Progenitor cell of endocrine pancreas (in vitro differentiated cells): ENCODE data around the gene RAD51B. TPM values are rescaled to one million over a fixed set of nuclear protein-coding genes. Genes with fewer than 3 reads are reported as not detected.
A peak's percentile ranks its signal among the peaks of the same experiment; 100 is the strongest.

Experiments used
- DNase-seq: peaks from one replicate; pipeline ENCODE4 v3.0.0; 2021; ENCODE audit warnings: low spot score; ENCODE audit not compliant: unreplicated experiment
- H3K27ac Mint-ChIP-seq: 2 replicates; pipeline ENCODE4 v1.8.0; 2021; ENCODE audit warnings: mild to moderate bottlenecking, moderate library complexity, mixed read lengths
- H3K27me3 Mint-ChIP-seq: 2 replicates; pipeline ENCODE4 v1.8.0; 2021; ENCODE audit warnings: mixed read lengths
- H3K36me3 Mint-ChIP-seq: 2 replicates; pipeline ENCODE4 v1.8.0; 2022; ENCODE audit warnings: mixed read lengths; ENCODE audit not compliant: insufficient read depth
- H3K4me1 Mint-ChIP-seq: 2 replicates; pipeline ENCODE4 v1.8.0; 2021; ENCODE audit warnings: low read depth, mixed read lengths
- H3K4me3 Mint-ChIP-seq: 2 replicates; pipeline ENCODE4 v1.8.0; 2021; ENCODE audit warnings: low read depth, mild to moderate bottlenecking, moderate library complexity, mixed read lengths
- H3K9me3 Mint-ChIP-seq: 2 replicates; pipeline ENCODE4 v1.8.0; 2021; ENCODE audit warnings: low read depth, mixed read lengths
- total RNA-seq: library from RNA; stranded (reverse); gene quantifications from 2 replicates; pipeline ENCODE4 v1.2.1, GENCODE V29; 2021
- TF ChIP-seq, protein P1 (sequence below): fragments of 200-600 bp; sonication (generic); IDR thresholded peaks from one replicate; pipeline ENCODE4 v1.5.0; 2021; ENCODE audit warnings: antibody characterized with exemption, mild to moderate bottlenecking; ENCODE audit not compliant: unreplicated experiment

The RAD51B gene
- total RNA-seq, 1 donor from 2014 or later: 24.7 TPM

DNA sequence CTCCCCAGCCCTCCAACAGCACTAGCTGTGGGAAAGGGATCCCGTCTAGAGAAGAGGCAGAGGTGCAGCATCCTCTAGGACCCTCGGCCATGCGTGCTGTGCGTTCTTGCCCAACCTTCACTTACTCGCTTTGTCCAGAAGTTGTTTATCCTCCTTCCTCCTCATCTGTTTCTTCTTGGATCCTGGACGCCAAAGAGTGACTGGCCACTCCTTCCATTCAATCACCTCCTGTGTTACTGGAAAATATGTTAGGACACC lies 832.8 kb downstream of the RAD51B start:
- TF ChIP-seq, protein P1, sequence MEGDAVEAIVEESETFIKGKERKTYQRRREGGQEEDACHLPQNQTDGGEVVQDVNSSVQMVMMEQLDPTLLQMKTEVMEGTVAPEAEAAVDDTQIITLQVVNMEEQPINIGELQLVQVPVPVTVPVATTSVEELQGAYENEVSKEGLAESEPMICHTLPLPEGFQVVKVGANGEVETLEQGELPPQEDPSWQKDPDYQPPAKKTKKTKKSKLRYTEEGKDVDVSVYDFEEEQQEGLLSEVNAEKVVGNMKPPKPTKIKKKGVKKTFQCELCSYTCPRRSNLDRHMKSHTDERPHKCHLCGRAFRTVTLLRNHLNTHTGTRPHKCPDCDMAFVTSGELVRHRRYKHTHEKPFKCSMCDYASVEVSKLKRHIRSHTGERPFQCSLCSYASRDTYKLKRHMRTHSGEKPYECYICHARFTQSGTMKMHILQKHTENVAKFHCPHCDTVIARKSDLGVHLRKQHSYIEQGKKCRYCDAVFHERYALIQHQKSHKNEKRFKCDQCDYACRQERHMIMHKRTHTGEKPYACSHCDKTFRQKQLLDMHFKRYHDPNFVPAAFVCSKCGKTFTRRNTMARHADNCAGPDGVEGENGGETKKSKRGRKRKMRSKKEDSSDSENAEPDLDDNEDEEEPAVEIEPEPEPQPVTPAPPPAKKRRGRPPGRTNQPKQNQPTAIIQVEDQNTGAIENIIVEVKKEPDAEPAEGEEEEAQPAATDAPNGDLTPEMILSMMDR: no peak
- DNase-seq: no peak
- H3K4me1 Mint-ChIP-seq: peaks cover 28% of the 10 kb centered on the region
- no peak overlapping the region for H3K4me3 Mint-ChIP-seq
- no peaks in the 10 kb centered on the region for H3K36me3 Mint-ChIP-seq
- peak overlapping the region; percentile 27 for H3K27ac Mint-ChIP-seq
- no peaks in the 10 kb centered on the region for H3K9me3 Mint-ChIP-seq
- no peaks in the 10 kb centered on the region for H3K27me3 Mint-ChIP-seq

DNA sequence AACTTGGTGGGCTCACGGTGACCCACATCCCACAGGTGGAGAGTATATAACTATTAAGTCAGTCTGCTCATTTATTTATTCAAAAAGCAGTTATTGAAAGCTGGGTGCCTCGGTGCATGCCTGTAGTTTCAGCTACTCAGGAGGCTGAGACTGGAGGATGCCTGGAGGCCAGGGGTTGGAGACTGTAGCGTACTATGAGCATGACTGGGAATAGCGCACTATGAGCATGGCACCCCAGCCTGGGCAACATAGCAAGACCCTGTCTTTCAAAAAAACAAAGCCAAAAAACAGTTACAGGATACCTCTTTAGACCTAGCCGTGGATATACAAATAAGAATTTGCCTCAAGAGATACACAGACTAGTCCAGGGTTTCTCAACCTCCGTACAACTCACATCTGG lies 833.5 kb downstream of the RAD51B start:
- peak overlapping the region; percentile 27 for H3K27ac Mint-ChIP-seq
- H3K4me1 Mint-ChIP-seq: peaks cover 28% of the 10 kb centered on the region
- DNase-seq: no peak
- no peaks in the 10 kb centered on the region for H3K9me3 Mint-ChIP-seq
- H3K4me3 Mint-ChIP-seq: no peak overlapping the region
- TF ChIP-seq, protein P1: no peak
- no peaks in the 10 kb centered on the region for H3K36me3 Mint-ChIP-seq
- no peaks in the 10 kb centered on the region for H3K27me3 Mint-ChIP-seq

DNA sequence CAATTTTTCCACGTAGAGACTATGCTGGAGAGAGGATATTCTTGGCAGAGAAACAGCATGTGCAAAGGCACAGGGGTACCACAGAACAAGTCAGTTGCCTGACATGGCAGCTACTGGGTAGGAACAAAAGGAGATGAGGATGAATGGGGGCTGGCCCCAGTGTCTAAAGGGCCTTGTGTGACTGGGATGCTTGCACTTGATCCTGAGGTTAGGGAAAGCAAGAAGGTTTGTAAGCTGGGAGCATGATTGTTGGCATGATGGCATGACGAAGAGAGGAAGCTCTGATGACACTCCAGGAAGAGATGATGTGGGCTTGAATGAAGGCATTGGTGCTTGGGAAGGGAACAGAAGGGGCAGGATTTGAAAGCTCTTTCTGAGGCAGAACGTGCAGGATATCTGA lies 834.2 kb downstream of the RAD51B start:
- TF ChIP-seq, protein P1: no peak
- H3K9me3 Mint-ChIP-seq: no peaks in the 10 kb centered on the region
- DNase-seq: no peak
- peaks cover 28% of the 10 kb centered on the region for H3K4me1 Mint-ChIP-seq
- no peak overlapping the region for H3K4me3 Mint-ChIP-seq
- no peaks in the 10 kb centered on the region for H3K36me3 Mint-ChIP-seq
- no peaks in the 10 kb centered on the region for H3K27me3 Mint-ChIP-seq
- H3K27ac Mint-ChIP-seq: no peak overlapping the region

DNA sequence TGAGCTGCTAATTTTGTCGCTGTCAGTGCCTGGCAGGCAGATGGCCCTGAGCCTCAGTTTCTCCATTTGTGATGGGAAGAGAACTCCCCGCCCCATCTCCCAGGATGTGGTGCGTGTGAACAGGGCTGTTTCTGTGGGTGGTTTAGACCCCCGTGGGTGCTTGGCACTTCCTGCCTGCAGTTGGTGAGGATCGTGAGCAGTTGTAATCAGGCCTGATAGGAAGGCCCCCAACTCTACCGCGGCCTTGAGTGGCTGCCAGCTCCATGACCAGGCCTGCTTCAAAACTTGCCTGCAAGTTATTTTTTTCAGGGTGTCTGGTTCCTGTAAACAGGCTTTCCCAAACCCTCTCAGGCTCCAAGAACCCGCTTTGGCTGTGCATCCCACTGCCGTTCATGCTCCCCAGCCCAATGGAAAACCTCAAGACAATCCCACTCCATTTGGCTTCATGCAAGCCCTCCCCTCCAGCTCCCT lies 834.9 kb downstream of the RAD51B start:
- H3K27me3 Mint-ChIP-seq: no peaks in the 10 kb centered on the region
- H3K27ac Mint-ChIP-seq: peak overlapping the region; percentile 92
- H3K9me3 Mint-ChIP-seq: no peaks in the 10 kb centered on the region
- TF ChIP-seq, protein P1: no peak
- H3K36me3 Mint-ChIP-seq: no peaks in the 10 kb centered on the region
- no peak overlapping the region for H3K4me3 Mint-ChIP-seq
- DNase-seq: no peak
- H3K4me1 Mint-ChIP-seq: peaks cover 33% of the 10 kb centered on the region

DNA sequence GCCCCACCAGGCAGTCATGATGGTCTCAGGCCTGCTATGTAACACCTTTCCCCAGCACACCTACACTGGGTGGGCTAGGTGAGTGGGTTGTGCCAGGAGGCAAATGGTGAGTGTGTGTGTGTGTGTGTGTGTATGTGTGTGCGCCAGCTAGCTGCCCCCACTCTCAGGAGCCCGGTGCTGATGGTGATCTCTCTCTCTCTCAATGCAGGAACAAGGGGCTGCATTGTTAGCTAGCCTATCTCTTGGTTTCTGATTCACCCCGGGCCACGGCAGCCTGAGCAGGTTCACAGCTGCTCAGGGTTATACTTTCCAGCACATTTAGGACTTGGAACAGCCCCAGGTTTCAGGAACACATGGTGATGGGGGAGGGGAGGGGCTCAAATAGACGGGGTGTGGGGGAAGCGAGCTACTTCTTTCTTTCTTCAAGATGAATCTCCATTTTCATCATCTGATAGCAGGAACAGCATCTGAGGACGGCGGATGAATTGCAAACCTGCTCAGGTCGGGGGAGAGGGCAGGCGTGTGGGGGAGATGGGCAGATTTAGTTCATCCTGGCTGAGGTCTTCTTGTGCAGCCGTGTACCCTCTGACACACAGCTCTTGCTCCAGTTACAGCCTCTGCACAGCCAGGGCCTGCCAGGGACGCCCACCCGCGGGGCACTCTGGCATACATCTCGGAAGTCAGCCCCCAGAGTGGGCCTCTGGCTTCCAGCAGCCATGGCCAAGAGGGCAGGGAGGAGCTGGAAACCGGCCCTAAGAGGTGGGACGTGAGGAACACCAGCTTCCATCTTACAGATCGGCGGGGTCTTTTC lies 835.6 kb downstream of the RAD51B start:
- Mint-ChIP-seq H3K9me3 (no peaks in the 10 kb centered on the region), H3K27ac (peak overlapping the region; percentile 92), H3K4me1 (peaks cover 34% of the 10 kb centered on the region), H3K36me3 (no peaks in the 10 kb centered on the region), H3K27me3 (no peaks in the 10 kb centered on the region), H3K4me3 (peak overlapping the region; percentile 14)
- TF ChIP-seq, protein P1: no peak
- no peak for DNase-seq
